A549 (cell line): ENCODE measurements around the gene TBC1D22A.

Experiments used
- CTCF ChIP-seq: fragments of >200 bp; sonication (Bioruptor Twin); formaldehyde crosslinking; IDR thresholded peaks from 3 replicates; pipeline ENCODE4 v1.5.1; 2016
- EP300 ChIP-seq, 2 experiments: fragments of >200 bp; sonication (Bioruptor Twin); formaldehyde crosslinking; IDR thresholded peaks; 2 replicates in 1 of 2; 3 replicates in 1 of 2; pipeline ENCODE4 v1.6.1; 2016 to 2017
- ESRRA ChIP-seq: fragments of 150-350 bp; IDR thresholded peaks from 2 replicates; pipeline ENCODE4 v1.6.1; 2014; ENCODE audit warnings: mild to moderate bottlenecking, low read length, borderline replicate concordance
- PHF8 ChIP-seq: fragments of 200-600 bp; sonication (generic); IDR thresholded peaks from 2 replicates; pipeline ENCODE4 v1.6.1; 2016; ENCODE audit warnings: low read depth, mild to moderate bottlenecking, antibody characterized with exemption, moderate library complexity, borderline replicate concordance
- RAD21 ChIP-seq, 2 experiments: fragments of >200 bp in 1 of 2; sonication (Bioruptor Twin) in 1 of 2; formaldehyde crosslinking in 1 of 2; IDR thresholded peaks in 1 of 2; conservative IDR thresholded peaks in 1 of 2; 2 replicates in 1 of 2; 3 replicates in 1 of 2; pipeline ENCODE4 v1.6.1; 2012 to 2018; ENCODE audit warnings: inconsistent platforms in 1 of 2

- TF ChIP-seq CTCF (no peak), PHF8 (no peak), EP300 (IDR thresholded peaks at IDR 0.05) (no peak), RAD21 (conservative IDR thresholded peaks at IDR 0.05 in 1 of 2, IDR thresholded peaks at IDR 0.05 in 1 of 2) (no peak), ESRRA (no peak)
Observed at GRCh38 chr22:47066616-47066905, 304.1 kb downstream of the TBC1D22A start.
